ENCODE results near the gene INIP.

The INIP gene

GRCh38 chr9:112717661-112718331, at the start of gene INIP:
Gene INIP (minus strand): TSS chr9:112718117. CDS start chr9:112716485, 1,632 bp downstream.
- DNase-seq (ENCODE audit: low spot score), result peak; percentile 98

GRCh38 chr9:112765281-112765680, 47.4 kb upstream of the INIP start:
- no peak for DNase-seq (ENCODE audit: low spot score)

GRCh38 chr9:112764837-112765236, 46.9 kb upstream of the INIP start:
- no peak for DNase-seq (ENCODE audit: low spot score)

GRCh38 chr9:112764344-112764743, 46.4 kb upstream of the INIP start:
- peak; percentile 69 for DNase-seq (ENCODE audit: low spot score)

GRCh38 chr9:112762726-112763518, 45.0 kb upstream of the INIP start:
- no peak for DNase-seq (ENCODE audit: low spot score)

GRCh38 chr9:112761912-112762655, 44.2 kb upstream of the INIP start:
- DNase-seq (ENCODE audit: low spot score), result no peak

- no peak for DNase-seq (ENCODE audit: low spot score)
Observed at GRCh38 chr9:112760821-112761220, 42.9 kb upstream of the INIP start.

- no peak for DNase-seq (ENCODE audit: low spot score)
Observed at GRCh38 chr9:112757940-112758339, 40.0 kb upstream of the INIP start.

- no peak for DNase-seq (ENCODE audit: low spot score)
Observed at GRCh38 chr9:112757282-112757883, 39.5 kb upstream of the INIP start.

- peak; percentile 22 for DNase-seq (ENCODE audit: low spot score)
Observed at GRCh38 chr9:112755675-112756074, 37.8 kb upstream of the INIP start.

- peak; percentile 37 for DNase-seq (ENCODE audit: low spot score)
Observed at GRCh38 chr9:112755016-112755427, 37.1 kb upstream of the INIP start.

GRCh38 chr9:112754578-112754977, 36.7 kb upstream of the INIP start:
- DNase-seq (ENCODE audit: low spot score), result peak; percentile 64

GRCh38 chr9:112753725-112754124, 35.8 kb upstream of the INIP start:
- peak; percentile 83 for DNase-seq (ENCODE audit: low spot score)

GRCh38 chr9:112752334-112753125, 34.6 kb upstream of the INIP start:
- no peak for DNase-seq (ENCODE audit: low spot score)

- peak; percentile 76 for DNase-seq (ENCODE audit: low spot score)
Observed at GRCh38 chr9:112751056-112751795, 33.3 kb upstream of the INIP start.

- DNase-seq (ENCODE audit: low spot score), result no peak
Observed at GRCh38 chr9:112750764-112751055, 32.8 kb upstream of the INIP start.

- peak; percentile 98 for DNase-seq (ENCODE audit: low spot score)
Observed at GRCh38 chr9:112750016-112750763, 32.3 kb upstream of the INIP start, which contains the start of gene SNX30. Gene SNX30 (plus strand): TSS chr9:112750760. CDS start chr9:112751002, 242 bp downstream.

GRCh38 chr9:112747094-112747493, 29.2 kb upstream of the INIP start:
- no peak for DNase-seq (ENCODE audit: low spot score)

- no peak for DNase-seq (ENCODE audit: low spot score)
Observed at GRCh38 chr9:112744177-112744576, 26.3 kb upstream of the INIP start.

- peak; percentile 13 for DNase-seq (ENCODE audit: low spot score)
Observed at GRCh38 chr9:112743216-112743836, 25.4 kb upstream of the INIP start.

Measured in GM03348 (cell line).